Astrocyte of the cerebellum (primary cell): ENCODE results near the gene ACVR1C.
"Not testable (repeated sequence)": the region's sequence is repeated elsewhere in the genome, so short reads cannot be mapped to it uniquely, and the experiment has no call there.

Experiments used
- DNase-seq: peaks from one replicate; pipeline ENCODE4 v3.0.0-alpha.2; 2011; ENCODE audit warnings: low read depth
- H3K4me3 ChIP-seq: 2 replicates; pipeline ENCODE4 v1.5.1; 2011; ENCODE audit warnings: mild to moderate bottlenecking, low read depth, low read length, moderate library complexity
- CTCF ChIP-seq: IDR thresholded peaks from 2 replicates; pipeline ENCODE4 v1.5.1; 2012; ENCODE audit warnings: low read length, low read depth, moderate library complexity, mild to moderate bottlenecking; ENCODE audit errors: missing control alignments
- in situ Hi-C: cut with HindIII; loops from 2 replicates; pipeline ENCODE4 v1.10.0; 2017; ENCODE audit warnings: low sequenced_read_pairs

ACVR1C gene

GRCh38 chr2:157536815-157537214, 91.8 kb downstream of the ACVR1C start:
- H3K4me3 ChIP-seq = no peak overlapping the region
- DNase-seq = no peak
- in situ Hi-C loops = no loop called here
- TF ChIP-seq CTCF = no peak

GRCh38 chr2:157528963-157529751, 99.5 kb downstream of the ACVR1C start:
- in situ Hi-C loops = no loop called here
- DNase-seq = no peak
- no peak for TF ChIP-seq CTCF
- no peak overlapping the region for H3K4me3 ChIP-seq

- H3K4me3 ChIP-seq = no peak overlapping the region
- in situ Hi-C loops = no loop called here
- no peak for TF ChIP-seq CTCF
- no peak for DNase-seq
Measured at GRCh38 chr2:157526070-157526469, 102.6 kb downstream of the ACVR1C start.

- no peak for TF ChIP-seq CTCF
- no peak overlapping the region for H3K4me3 ChIP-seq
- in situ Hi-C loops = no loop called here
- no peak for DNase-seq
Measured at GRCh38 chr2:157523270-157524247, 105.1 kb downstream of the ACVR1C start.

GRCh38 chr2:157514966-157515365, 113.7 kb downstream of the ACVR1C start:
- in situ Hi-C loops, DNase-seq, H3K4me3 ChIP-seq: not testable (repeated sequence)

- no peak for DNase-seq
- in situ Hi-C loops = no loop called here
- H3K4me3 ChIP-seq = no peak overlapping the region
- TF ChIP-seq CTCF = peak; percentile 5
Measured at GRCh38 chr2:157509744-157510143, 118.9 kb downstream of the ACVR1C start.
